Epidermal melanocyte (primary cell): ENCODE measurements around the gene SUSD3.
"Not testable (repeated sequence)": the region's sequence is repeated elsewhere in the genome, so short reads cannot be mapped to it uniquely, and the experiment has no call there.

Experiments used
- DNase-seq: peaks from one replicate; pipeline ENCODE4 v3.0.0; 2011; ENCODE audit warnings: low spot score; ENCODE audit not compliant: insufficient read length

SUSD3 gene

GRCh38 chr9:93092251-93092991 lies 33.9 kb downstream of the SUSD3 start:
- no peak for DNase-seq

- DNase-seq = no peak
Observed at GRCh38 chr9:93093127-93093876, 34.8 kb downstream of the SUSD3 start.

- no peak for DNase-seq
Observed at GRCh38 chr9:93093877-93094657, 35.6 kb downstream of the SUSD3 start.

- no peak for DNase-seq
Observed at GRCh38 chr9:93094658-93095204, 36.2 kb downstream of the SUSD3 start.

- peak; percentile 91 for DNase-seq
Observed at GRCh38 chr9:93095205-93096130, 37.0 kb downstream of the SUSD3 start.

GRCh38 chr9:93096131-93096802 lies 37.8 kb downstream of the SUSD3 start, which contains the start of gene CARD19:
Gene CARD19 (plus strand): TSS chr9:93096217. CDS start chr9:93096346, 129 bp downstream.
- no peak for DNase-seq

- DNase-seq = no peak
Observed at GRCh38 chr9:93096811-93097382, 38.4 kb downstream of the SUSD3 start.

GRCh38 chr9:93097511-93098201 lies 39.2 kb downstream of the SUSD3 start:
- DNase-seq = no peak

GRCh38 chr9:93098236-93098946 lies 39.9 kb downstream of the SUSD3 start:
- DNase-seq = peak; percentile 78

- no peak for DNase-seq
Observed at GRCh38 chr9:93099551-93100275, 41.2 kb downstream of the SUSD3 start.

GRCh38 chr9:93100276-93100636 lies 41.8 kb downstream of the SUSD3 start:
- DNase-seq = no peak

- not testable (repeated sequence) for DNase-seq
Observed at GRCh38 chr9:93101086-93101485, 42.6 kb downstream of the SUSD3 start.

- DNase-seq = no peak
Observed at GRCh38 chr9:93105620-93106019, 47.1 kb downstream of the SUSD3 start.

- no peak for DNase-seq
Observed at GRCh38 chr9:93107151-93107824, 48.8 kb downstream of the SUSD3 start.

GRCh38 chr9:93107825-93108161 lies 49.3 kb downstream of the SUSD3 start:
- no peak for DNase-seq

- DNase-seq = no peak
Observed at GRCh38 chr9:93108291-93109041, 50.0 kb downstream of the SUSD3 start.
